ENCODE data around the gene IQSEC1. TPM values are rescaled to one million over a fixed set of nuclear protein-coding genes. Genes with fewer than 3 reads are reported as not detected.

The IQSEC1 gene
- total RNA-seq, 1 experiment from 2014 or later: 13.0 TPM

- Histone ChIP-seq H3K36me3 (ENCODE audit: insufficient read depth, low read length, poor library complexity, severe bottlenecking) (no peaks in the 10 kb centered on the region), H3K27me3 (replicated peaks; ENCODE audit: insufficient read depth, low read depth, low read length, poor library complexity) (peaks cover 22% of the 10 kb centered on the region), H3K9me3 (ENCODE audit: low read depth, low read length, poor library complexity, severe bottlenecking) (no peaks in the 10 kb centered on the region), H3K4me1 (ENCODE audit: insufficient read depth, low read length, poor library complexity, severe bottlenecking) (no peaks in the 10 kb centered on the region), H3K4me3 (ENCODE audit: low read depth, low read length, poor library complexity, severe bottlenecking) (no peak overlapping the region), H3K27ac (ENCODE audit: low read depth, low read length, poor library complexity, severe bottlenecking) (no peak overlapping the region)
- TF ChIP-seq EZH2 (IDR thresholded peaks at IDR 0.05; ENCODE audit: borderline replicate concordance, low read depth, low read length, poor library complexity, severe bottlenecking): no peak
- no peak for TF ChIP-seq CTCF (conservative IDR thresholded peaks at IDR 0.05; ENCODE audit: low read depth, low read length)
- BruUV-seq (replicated peaks): no TSS peak
- ChIA-PET POLR2A (ENCODE audit: low non-redundant PET) (no interaction called here), CTCF (no interaction called here)
- intact Hi-C loops (cut with micrococcal nuclease; ENCODE audit: unreplicated experiment): no loop called here
- DNase-seq (ENCODE audit: low spot score): no peak
Measured at GRCh38 chr3:13034109-13034800, 39.0 kb downstream of the IQSEC1 start.

GRCh38 chr3:13032206-13032605, 41.0 kb downstream of the IQSEC1 start:
- H3K27ac ChIP-seq (ENCODE audit: low read depth, low read length, poor library complexity, severe bottlenecking): no peak overlapping the region
- no peak for TF ChIP-seq EZH2 (IDR thresholded peaks at IDR 0.05; ENCODE audit: borderline replicate concordance, low read depth, low read length, poor library complexity, severe bottlenecking)
- no peak for TF ChIP-seq CTCF (conservative IDR thresholded peaks at IDR 0.05; ENCODE audit: low read depth, low read length)
- CTCF ChIA-PET: no interaction called here
- intact Hi-C loops (cut with micrococcal nuclease; ENCODE audit: unreplicated experiment): no loop called here
- BruUV-seq (replicated peaks): no TSS peak
- no peaks in the 10 kb centered on the region for H3K36me3 ChIP-seq (ENCODE audit: insufficient read depth, low read length, poor library complexity, severe bottlenecking)
- no peaks in the 10 kb centered on the region for H3K9me3 ChIP-seq (ENCODE audit: low read depth, low read length, poor library complexity, severe bottlenecking)
- no peaks in the 10 kb centered on the region for H3K4me1 ChIP-seq (ENCODE audit: insufficient read depth, low read length, poor library complexity, severe bottlenecking)
- POLR2A ChIA-PET (ENCODE audit: low non-redundant PET): no interaction called here
- H3K27me3 ChIP-seq (replicated peaks; ENCODE audit: insufficient read depth, low read depth, low read length, poor library complexity): peaks cover 4% of the 10 kb centered on the region
- no peak overlapping the region for H3K4me3 ChIP-seq (ENCODE audit: low read depth, low read length, poor library complexity, severe bottlenecking)
- no peak for DNase-seq (ENCODE audit: low spot score)

- ChIA-PET POLR2A (ENCODE audit: low non-redundant PET) (no interaction called here), CTCF (no interaction called here)
- Histone ChIP-seq H3K27me3 (replicated peaks; ENCODE audit: insufficient read depth, low read depth, low read length, poor library complexity) (no peaks in the 10 kb centered on the region), H3K36me3 (ENCODE audit: insufficient read depth, low read length, poor library complexity, severe bottlenecking) (no peaks in the 10 kb centered on the region), H3K27ac (ENCODE audit: low read depth, low read length, poor library complexity, severe bottlenecking) (no peak overlapping the region), H3K9me3 (ENCODE audit: low read depth, low read length, poor library complexity, severe bottlenecking) (no peaks in the 10 kb centered on the region), H3K4me1 (ENCODE audit: insufficient read depth, low read length, poor library complexity, severe bottlenecking) (no peaks in the 10 kb centered on the region), H3K4me3 (ENCODE audit: low read depth, low read length, poor library complexity, severe bottlenecking) (no peak overlapping the region)
- intact Hi-C loops (cut with micrococcal nuclease; ENCODE audit: unreplicated experiment): no loop called here
- no peak for DNase-seq (ENCODE audit: low spot score)
- no TSS peak for BruUV-seq (replicated peaks)
- TF ChIP-seq CTCF (conservative IDR thresholded peaks at IDR 0.05; ENCODE audit: low read depth, low read length): no peak
- TF ChIP-seq EZH2 (IDR thresholded peaks at IDR 0.05; ENCODE audit: borderline replicate concordance, low read depth, low read length, poor library complexity, severe bottlenecking): no peak
Measured at GRCh38 chr3:13031621-13032020, 41.6 kb downstream of the IQSEC1 start.

All from A673 (cell line).